ENCODE data around the gene RHPN2.
"Not testable (repeated sequence)": the region's sequence is repeated elsewhere in the genome, so short reads cannot be mapped to it uniquely, and the experiment has no call there.

RHPN2 gene

DNA sequence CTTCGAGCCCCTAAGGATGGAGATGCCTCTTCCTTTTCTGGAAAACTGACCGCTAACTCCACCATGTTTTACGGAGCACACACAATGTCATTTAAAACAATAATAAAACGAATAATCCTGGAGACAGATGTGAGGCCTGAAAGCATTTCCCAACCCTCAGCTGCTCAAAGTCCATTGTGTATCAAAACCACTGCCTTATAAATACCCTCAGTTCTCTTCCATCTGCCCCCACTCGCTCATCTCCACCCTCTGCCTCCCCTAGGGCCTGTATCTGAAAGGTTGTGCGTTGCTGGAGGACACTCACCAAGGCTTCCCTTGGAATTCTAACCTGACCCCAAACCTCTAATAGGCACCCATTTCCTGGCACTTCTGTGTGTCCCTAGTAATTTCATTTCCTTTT is 82.2 kb downstream of the RHPN2 start:
- not testable (repeated sequence) for H3K27ac Mint-ChIP-seq, H3K4me3 Mint-ChIP-seq, H3K9me3 Mint-ChIP-seq, ATAC-seq, H3K4me1 Mint-ChIP-seq, H3K27me3 Mint-ChIP-seq, DNase-seq

DNA sequence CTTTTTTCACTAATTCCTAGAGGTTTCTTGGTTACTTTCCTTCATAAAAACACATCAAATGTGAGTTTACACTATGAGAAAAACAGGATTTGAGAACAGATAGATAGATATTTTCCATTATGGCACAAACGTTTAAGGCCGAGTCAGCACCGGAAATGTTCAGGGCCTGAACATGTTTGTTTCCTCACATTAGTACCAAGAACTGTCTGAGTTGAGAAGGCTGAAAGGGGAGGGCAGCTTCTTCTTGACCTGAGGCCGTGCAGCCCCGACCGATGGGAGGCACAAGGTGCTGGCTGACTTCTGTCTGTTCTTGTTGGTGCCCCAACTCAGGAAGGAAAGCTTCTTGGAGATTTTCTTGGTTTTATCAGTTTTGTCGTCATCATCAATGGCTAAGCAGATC is 84.9 kb downstream of the RHPN2 start:
- H3K9me3 Mint-ChIP-seq, H3K4me1 Mint-ChIP-seq, H3K27me3 Mint-ChIP-seq, DNase-seq, H3K27ac Mint-ChIP-seq, H3K4me3 Mint-ChIP-seq, ATAC-seq: not testable (repeated sequence)

DNA sequence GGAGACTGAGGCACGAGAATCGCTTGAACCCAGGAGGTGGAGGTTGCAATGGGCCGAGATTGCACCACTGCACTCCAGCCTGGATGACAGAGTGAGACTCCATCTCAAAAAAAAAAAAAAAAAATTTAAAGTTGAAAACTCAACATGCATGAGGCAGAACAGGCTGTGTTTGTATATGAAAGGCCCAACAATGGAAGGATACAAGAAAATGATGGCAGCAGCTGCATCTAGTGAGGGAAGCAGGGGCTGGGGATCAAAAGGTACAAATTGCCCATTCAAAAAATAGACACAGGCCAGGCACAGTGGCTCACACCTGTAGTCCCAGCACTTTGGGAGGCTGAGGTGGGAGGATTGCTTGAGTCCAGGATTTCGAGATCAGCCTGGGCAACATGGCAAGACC is 86.9 kb downstream of the RHPN2 start:
- ATAC-seq, DNase-seq, H3K9me3 Mint-ChIP-seq, H3K27ac Mint-ChIP-seq, H3K27me3 Mint-ChIP-seq, H3K4me1 Mint-ChIP-seq, H3K4me3 Mint-ChIP-seq: not testable (repeated sequence)

DNA sequence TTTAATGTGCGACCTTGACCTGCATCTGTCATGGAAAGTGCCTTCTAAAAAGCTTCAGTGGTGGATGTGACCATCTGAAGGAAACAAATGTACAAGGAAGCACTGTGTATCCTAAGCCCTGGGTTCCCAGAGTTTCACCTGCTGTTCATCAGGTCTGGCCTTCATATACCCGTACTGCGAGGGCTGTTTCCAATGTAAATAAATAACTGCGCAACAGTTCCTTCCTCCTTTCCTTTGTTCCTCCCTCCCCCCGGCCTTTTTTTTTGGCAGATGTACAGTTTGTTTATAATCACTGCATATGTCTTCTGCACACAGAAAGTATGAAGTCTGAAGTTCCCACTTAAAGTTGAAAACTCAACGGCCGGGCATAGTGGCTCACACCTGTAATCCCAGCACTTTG is 87.4 kb downstream of the RHPN2 start:
- Mint-ChIP-seq H3K9me3 (no peaks in the 10 kb centered on the region), H3K27me3 (no peaks in the 10 kb centered on the region), H3K4me3 (no peak overlapping the region), H3K27ac (no peak overlapping the region), H3K4me1 (no peaks in the 10 kb centered on the region)
- DNase-seq = no peak
- no peak for ATAC-seq

DNA sequence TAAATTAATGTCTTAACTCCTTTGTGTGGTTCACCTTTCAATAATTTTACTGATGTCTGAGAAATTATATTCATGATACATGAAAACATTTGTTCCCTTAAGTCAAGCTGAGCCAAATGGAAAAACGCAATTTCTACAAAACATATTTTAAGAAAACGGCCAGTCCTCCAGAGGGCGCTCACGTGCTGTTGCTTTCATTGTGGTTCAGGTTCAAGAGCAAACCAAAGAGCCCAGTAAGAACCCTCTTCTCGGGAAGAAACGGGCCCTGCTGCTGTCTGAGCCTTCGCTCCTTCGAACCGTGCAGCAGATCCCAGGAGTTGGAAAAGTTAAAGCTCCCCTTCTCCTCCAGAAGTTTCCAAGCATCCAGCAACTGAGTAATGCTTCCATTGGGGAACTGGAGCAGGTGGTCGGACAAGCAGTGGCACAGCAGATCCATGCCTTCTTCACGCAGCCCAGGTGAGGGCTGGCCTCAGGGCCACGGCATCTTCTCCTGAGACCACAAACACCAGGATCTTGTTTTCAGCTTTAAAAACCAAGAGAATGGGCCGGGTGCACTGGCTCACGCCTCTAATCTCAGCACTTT is 88.4 kb downstream of the RHPN2 start:
- no peak for ATAC-seq
- peak overlapping the region in 1 of 2 donors; percentile 34 for H3K27ac Mint-ChIP-seq
- DNase-seq = peak; percentile 58
- H3K4me3 Mint-ChIP-seq = no peak overlapping the region
- H3K9me3 Mint-ChIP-seq = no peaks in the 10 kb centered on the region
- no peaks in the 10 kb centered on the region for H3K27me3 Mint-ChIP-seq
- peaks cover 6% of the 10 kb centered on the region for H3K4me1 Mint-ChIP-seq

DNA sequence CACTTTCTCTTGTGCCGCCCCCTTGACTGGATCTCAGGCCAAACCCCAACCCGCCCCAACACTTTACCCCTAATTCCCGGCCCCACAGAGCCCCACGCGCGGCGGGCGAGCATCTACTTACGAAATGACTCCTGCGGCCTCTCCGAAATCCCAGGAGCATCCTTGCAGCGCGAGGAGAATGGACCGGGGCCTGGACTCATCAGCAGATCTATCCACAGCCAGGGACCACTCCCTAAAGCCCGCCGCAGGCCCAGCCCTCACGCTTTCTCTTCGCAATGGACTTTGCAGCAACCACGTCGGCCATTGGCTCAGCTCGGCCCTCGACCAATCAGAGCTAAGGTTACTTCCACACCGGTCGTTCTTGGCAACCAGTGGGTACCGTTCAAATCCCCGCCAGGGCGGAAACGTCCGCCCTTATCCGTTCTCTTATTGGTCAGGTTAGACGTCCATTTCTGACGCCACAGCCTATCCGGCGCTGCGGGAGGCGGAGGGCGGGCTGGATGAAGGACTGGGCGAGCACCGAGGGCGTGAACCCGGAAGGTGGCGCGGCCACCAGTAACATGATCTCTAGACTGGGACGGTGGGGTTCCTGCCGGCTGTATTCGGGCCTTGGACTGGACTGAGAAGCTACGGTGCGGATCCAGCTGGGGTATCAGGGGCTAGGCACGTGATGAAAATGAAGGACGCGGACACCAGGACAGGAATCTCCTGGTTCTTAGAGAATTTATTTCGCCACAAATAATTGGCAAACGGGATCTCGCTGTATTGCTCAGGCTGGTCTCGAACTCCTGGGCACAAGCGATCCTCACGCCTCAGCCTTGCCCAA is 92.8 kb downstream of the RHPN2 start, which contains the start of the genes CEP89 and FAAP24:
CEP89 (minus strand) TSS at position 244 of the 826 bp plus-strand sequence; CDS start at position 160, 84 bp downstream.
FAAP24 (plus strand) TSS at position 528 of the 826 bp plus-strand sequence. CDS start 955 bp downstream, outside the sequence.
- Mint-ChIP-seq H3K4me1 (peaks cover 20% of the 10 kb centered on the region), H3K27me3 (no peaks in the 10 kb centered on the region), H3K9me3 (no peaks in the 10 kb centered on the region), H3K27ac (peak within 1 kb of the TSS; percentile 97 to 98), H3K4me3 (peak within 1 kb of the TSS; percentile 99)
- peak; percentile 96 to 99 for DNase-seq
- peak; percentile 99 for ATAC-seq

DNA sequence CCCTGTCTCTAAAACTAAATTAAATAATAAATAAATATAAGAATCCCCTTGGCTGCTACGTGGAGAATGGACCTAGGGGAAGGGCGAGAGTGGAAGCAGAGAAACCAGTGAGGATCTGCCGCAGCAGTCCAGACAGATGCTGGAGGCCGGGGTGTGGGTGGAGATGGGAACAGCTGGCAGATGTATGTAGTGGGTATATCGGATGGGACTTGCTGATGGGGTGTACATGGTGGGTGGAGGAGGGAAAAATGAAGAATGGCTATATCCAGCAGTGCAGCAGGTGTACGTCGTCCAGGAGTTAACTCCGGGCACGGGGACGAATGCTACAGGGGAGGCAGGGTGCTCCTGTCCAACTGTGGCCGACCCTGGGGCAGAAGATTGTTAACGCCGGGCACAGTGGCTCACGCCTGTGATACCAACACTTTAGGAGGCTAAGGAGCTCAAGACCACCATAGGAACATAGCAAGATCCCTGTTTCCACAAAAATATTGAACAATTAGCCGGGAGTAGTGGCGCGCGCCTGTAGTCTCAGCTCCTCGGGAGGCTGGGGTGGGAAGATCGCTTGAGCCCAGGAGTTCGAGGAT is 93.6 kb downstream of the RHPN2 start:
- Mint-ChIP-seq H3K27me3 (no peaks in the 10 kb centered on the region), H3K4me3 (peak overlapping the region; percentile 99), H3K4me1 (peaks cover 20% of the 10 kb centered on the region), H3K9me3 (no peaks in the 10 kb centered on the region), H3K27ac (peak overlapping the region; percentile 86 to 96)
- no peak for DNase-seq
- ATAC-seq = no peak

DNA sequence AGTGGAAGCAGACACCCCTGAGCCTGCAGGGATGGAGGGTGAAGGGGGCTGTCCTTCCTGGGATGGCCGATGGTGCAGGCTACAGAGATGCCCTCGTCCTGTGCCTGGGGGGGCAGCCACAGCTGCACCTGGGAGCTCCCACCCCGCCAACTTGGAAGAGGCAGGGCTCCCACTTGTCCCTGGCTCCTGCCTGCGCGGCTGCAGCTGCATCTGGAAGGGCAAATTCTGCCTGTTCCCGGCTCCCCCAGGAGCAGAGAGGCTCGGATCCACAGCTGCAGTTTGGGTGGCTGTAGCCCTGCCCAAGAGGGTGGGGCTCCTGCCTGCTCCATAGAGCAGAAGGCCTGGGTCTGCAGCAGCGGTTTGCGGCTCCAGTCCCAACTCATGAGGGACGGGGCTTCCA is 95.1 kb downstream of the RHPN2 start:
- ATAC-seq = no peak
- Mint-ChIP-seq H3K27me3 (no peaks in the 10 kb centered on the region), H3K4me1 (peaks cover 20% of the 10 kb centered on the region), H3K4me3 (no peak overlapping the region), H3K27ac (no peak overlapping the region), H3K9me3 (no peaks in the 10 kb centered on the region)
- DNase-seq = no peak

DNA sequence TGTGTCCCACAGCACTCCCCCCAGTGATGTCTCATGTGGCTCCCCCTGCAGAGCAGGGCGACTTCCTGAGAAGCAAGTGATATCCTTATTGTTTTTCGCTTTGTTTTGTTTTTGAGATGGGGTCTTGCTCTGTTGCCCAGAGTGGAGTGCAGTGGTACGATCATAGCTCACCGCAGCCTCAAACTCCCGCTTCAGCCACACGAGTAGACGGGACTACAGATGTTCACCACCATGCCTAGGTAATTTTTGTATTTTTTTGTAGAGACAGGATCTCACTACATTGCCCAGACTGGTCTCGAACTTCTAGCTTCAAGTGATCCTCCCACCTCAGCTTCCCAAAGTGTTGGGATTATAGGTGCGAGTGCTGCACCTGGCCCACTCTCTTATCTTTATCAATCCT is 97.9 kb downstream of the RHPN2 start:
- H3K4me3 Mint-ChIP-seq = no peak overlapping the region
- peak overlapping the region in 1 of 2 donors; percentile 41 for H3K27ac Mint-ChIP-seq
- H3K9me3 Mint-ChIP-seq = no peaks in the 10 kb centered on the region
- ATAC-seq (no peak), DNase-seq (no peak)
- H3K27me3 Mint-ChIP-seq = no peaks in the 10 kb centered on the region
- peaks cover 18% of the 10 kb centered on the region for H3K4me1 Mint-ChIP-seq

DNA sequence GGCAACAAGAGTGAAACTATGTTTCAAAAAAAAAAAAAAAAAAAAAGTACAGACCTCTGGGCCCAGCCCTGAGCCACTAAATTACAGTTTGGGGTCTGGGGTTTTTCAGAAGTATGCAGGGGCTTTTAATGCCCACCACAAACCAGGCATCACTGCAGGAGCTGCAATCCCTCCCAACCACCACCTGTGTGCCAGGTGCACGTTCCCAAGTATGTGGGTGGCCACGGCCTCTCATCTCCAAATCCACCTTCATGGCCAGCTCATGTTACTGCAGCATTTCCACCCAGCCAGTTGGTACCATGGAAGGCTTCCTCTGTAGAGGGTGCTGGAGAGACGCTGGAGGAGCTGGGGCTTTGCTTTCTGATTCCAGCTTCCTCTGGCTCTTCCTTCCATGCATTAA is 119.4 kb downstream of the RHPN2 start:
- ATAC-seq (no peak), DNase-seq (no peak)
- Mint-ChIP-seq H3K9me3 (peaks cover 0 to 11% of the 10 kb centered on the region in 2 donors), H3K4me1 (no peaks in the 10 kb centered on the region), H3K27ac (no peak overlapping the region), H3K27me3 (no peaks in the 10 kb centered on the region), H3K4me3 (no peak overlapping the region)

DNA sequence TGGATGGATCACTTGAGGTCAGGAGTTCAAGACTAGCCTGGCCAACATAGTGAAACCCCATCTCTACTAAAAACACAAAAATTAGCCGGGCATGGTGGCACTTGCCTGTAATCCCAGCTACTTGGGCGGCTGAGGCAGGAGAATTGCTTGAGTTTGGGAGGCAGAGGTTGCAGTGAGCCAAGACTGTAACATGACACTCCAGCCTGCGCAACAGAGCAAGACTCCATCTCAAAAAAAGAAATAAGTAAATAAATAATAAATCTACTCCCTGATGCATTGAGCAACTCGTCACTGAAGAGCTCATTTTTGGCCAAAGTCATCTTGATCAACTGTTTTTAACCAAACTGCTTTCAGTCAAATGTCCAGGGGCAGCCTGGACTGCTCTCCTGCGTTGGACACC is 123.4 kb downstream of the RHPN2 start:
- not testable (repeated sequence) for H3K4me1 Mint-ChIP-seq, H3K4me3 Mint-ChIP-seq, H3K27me3 Mint-ChIP-seq, H3K27ac Mint-ChIP-seq, DNase-seq, H3K9me3 Mint-ChIP-seq, ATAC-seq

DNA sequence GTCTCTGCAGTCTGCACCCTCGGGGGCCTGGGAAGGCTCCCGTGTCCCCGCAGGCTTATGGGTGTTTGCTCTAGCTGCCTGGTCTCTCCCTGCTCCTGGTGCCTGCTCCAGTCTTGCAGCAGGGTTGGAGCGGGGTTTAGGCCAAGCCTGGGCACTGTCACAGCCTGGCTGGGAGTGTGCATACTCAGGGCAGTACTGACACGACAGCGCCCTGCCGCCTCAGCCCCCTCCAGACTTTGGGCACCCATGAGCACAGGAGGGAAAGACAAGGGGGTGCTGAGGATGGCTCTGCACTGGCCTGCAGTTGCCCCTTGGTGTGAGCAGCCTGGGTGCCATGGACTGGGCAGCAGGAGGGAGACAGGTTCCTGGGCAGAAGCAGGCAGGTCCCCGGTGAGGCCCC is 128.6 kb downstream of the RHPN2 start:
- H3K27ac Mint-ChIP-seq = no peak overlapping the region
- no peaks in the 10 kb centered on the region for H3K9me3 Mint-ChIP-seq
- H3K27me3 Mint-ChIP-seq = no peaks in the 10 kb centered on the region
- ATAC-seq = no peak
- DNase-seq = no peak
- H3K4me1 Mint-ChIP-seq = no peaks in the 10 kb centered on the region
- H3K4me3 Mint-ChIP-seq = no peak overlapping the region

DNA sequence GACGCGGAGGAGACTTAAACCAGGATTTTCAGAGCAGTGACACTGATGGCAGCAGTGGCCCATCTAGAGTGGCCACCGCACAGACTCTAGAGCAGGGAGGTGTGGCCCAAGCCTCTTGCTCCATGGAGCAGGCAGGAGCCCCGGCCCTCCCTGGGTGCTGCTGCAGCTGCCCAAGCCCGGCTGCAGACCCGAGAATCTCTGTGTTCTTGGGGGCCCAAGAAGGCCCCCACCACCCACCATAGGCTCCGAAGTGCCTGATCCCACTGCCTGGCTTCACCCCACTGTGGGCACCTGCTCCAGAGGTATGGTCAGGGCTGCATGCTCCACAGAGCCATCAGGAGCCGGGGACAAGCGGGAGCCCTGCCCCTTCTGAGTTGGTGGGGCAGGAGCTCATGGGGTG is 129.1 kb downstream of the RHPN2 start:
- no peak overlapping the region for H3K27ac Mint-ChIP-seq
- no peaks in the 10 kb centered on the region for H3K4me1 Mint-ChIP-seq
- H3K4me3 Mint-ChIP-seq = no peak overlapping the region
- no peak for ATAC-seq
- H3K27me3 Mint-ChIP-seq = no peaks in the 10 kb centered on the region
- no peaks in the 10 kb centered on the region for H3K9me3 Mint-ChIP-seq
- DNase-seq = no peak

DNA sequence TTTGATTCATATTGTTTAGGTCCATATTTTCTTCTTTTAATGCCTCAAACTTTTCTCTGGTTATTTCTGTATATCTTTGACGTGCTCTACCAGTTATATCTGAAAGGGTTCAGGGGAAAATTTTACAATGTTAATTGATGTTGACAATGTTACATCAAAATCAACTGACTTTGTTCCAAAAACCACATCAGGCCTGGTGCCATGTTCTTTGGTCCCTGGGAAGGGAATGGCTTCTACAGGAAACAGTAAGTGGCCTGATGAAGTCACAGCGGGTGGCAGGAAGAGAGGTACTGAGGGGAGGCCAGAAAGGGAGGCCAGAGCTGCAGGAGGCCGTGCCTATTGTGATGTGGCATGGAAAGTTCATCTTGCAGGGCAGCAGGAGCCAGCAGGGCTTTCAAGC is 131.1 kb downstream of the RHPN2 start:
- Mint-ChIP-seq H3K4me3 (no peak overlapping the region), H3K27me3 (no peaks in the 10 kb centered on the region), H3K4me1 (no peaks in the 10 kb centered on the region), H3K9me3 (peaks cover 0 to 4% of the 10 kb centered on the region in 2 donors), H3K27ac (no peak overlapping the region)
- DNase-seq (no peak), ATAC-seq (no peak)

DNA sequence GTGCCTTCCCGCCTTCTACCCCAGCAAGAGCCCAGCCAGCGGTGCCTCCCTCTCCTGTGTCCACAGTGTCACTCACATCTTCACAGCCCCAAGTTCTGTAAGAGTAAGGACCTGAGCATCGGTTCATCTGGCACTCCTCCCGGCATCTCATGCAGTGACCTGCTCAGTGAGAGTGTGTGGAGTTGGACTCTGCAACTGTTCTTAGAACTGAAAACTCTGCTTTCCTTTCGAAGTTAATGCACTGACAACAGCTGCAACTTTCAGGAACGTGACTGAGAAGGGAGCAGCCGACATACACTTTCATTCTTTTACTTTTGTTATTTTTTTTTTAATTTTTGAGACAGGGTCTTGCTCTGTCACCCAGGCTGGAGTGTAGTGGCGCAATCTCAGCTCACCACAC is 134.1 kb downstream of the RHPN2 start:
- ATAC-seq (no peak), DNase-seq (no peak)
- Mint-ChIP-seq H3K27ac (peak overlapping the region in 1 of 2 donors; percentile 78), H3K4me1 (no peaks in the 10 kb centered on the region), H3K27me3 (no peaks in the 10 kb centered on the region), H3K4me3 (no peak overlapping the region), H3K9me3 (peaks cover 5 to 11% of the 10 kb centered on the region in 2 donors)

DNA sequence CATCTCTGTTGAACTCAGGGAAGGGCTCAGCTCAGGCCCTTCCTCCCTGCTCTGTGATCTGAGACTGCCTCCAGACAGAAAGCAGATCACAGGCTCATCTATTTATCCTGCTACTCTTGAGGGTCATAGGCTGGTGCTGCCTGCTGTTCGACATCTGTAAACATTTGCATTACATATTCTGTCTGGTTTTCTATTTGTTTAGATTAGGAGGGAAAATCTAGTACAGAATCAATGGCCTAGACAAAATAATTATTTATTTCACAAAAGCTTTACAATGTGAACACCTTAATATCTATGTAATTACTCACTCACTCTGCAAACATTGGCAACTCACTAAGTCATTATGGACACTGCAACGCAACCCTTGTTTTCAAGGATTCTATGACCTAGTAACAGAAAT is 135.9 kb downstream of the RHPN2 start:
- Mint-ChIP-seq H3K4me1 (no peaks in the 10 kb centered on the region), H3K4me3 (no peak overlapping the region), H3K27ac (no peak overlapping the region), H3K27me3 (no peaks in the 10 kb centered on the region), H3K9me3 (peaks cover 5 to 11% of the 10 kb centered on the region in 2 donors)
- DNase-seq (no peak), ATAC-seq (no peak)
